IPS-NIHi7 (cell line): ENCODE data around the gene ATAD3C.
"Not testable (repeated sequence)": the region's sequence is repeated elsewhere in the genome, so short reads cannot be mapped to it uniquely, and the experiment has no call there.

Source experiments
- DNase-seq: peaks from one replicate; pipeline ENCODE4 v3.0.0; 2012; ENCODE audit warnings: mixed read lengths; ENCODE audit errors: extremely low spot score

ATAD3C gene

GRCh38 chr1:1418464-1419362, 30.8 kb upstream of the ATAD3C start:
- DNase-seq, result peak; percentile 8

GRCh38 chr1:1419363-1419812, 30.1 kb upstream of the ATAD3C start:
- DNase-seq, result peak; percentile 5

GRCh38 chr1:1419813-1420653, 29.5 kb upstream of the ATAD3C start:
- DNase-seq, result peak; percentile 36

- no peak for DNase-seq
Observed at GRCh38 chr1:1420654-1421141, 28.8 kb upstream of the ATAD3C start.

- peak; percentile 9 for DNase-seq
Observed at GRCh38 chr1:1421147-1421906, 28.2 kb upstream of the ATAD3C start, which contains the start of gene ANKRD65. Gene ANKRD65 (minus strand): TSS chr1:1421276. CDS start chr1:1421005, 271 bp downstream.

GRCh38 chr1:1421907-1422464, 27.5 kb upstream of the ATAD3C start:
- peak; percentile 7 for DNase-seq

GRCh38 chr1:1422465-1423244, 26.8 kb upstream of the ATAD3C start:
- peak; percentile 10 for DNase-seq

- DNase-seq, result no peak
Observed at GRCh38 chr1:1423245-1423597, 26.3 kb upstream of the ATAD3C start.

GRCh38 chr1:1424707-1425106, 24.8 kb upstream of the ATAD3C start:
- DNase-seq, result no peak

GRCh38 chr1:1425426-1425752, 24.1 kb upstream of the ATAD3C start:
- DNase-seq, result peak; percentile 41

- DNase-seq, result peak; percentile 26
Observed at GRCh38 chr1:1425753-1426495, 23.6 kb upstream of the ATAD3C start.

GRCh38 chr1:1426496-1427105, 22.9 kb upstream of the ATAD3C start:
- DNase-seq, result peak; percentile 78

GRCh38 chr1:1427106-1427819, 22.2 kb upstream of the ATAD3C start:
- DNase-seq, result peak; percentile 45

GRCh38 chr1:1427820-1428148, 21.7 kb upstream of the ATAD3C start:
- peak; percentile 20 for DNase-seq

- DNase-seq, result no peak
Observed at GRCh38 chr1:1428174-1428573, 21.3 kb upstream of the ATAD3C start.

GRCh38 chr1:1428967-1429366, 20.5 kb upstream of the ATAD3C start:
- not testable (repeated sequence) for DNase-seq

- DNase-seq, result no peak
Observed at GRCh38 chr1:1429671-1430073, 19.8 kb upstream of the ATAD3C start.

GRCh38 chr1:1430114-1430982, 19.1 kb upstream of the ATAD3C start:
- DNase-seq, result peak; percentile 68
